AG20443 (cell line): Measurements from ENCODE around the gene SLC22A12.
A peak's percentile ranks its signal among the peaks of the same experiment; 100 is the strongest.
"Not testable (repeated sequence)": the region's sequence is repeated elsewhere in the genome, so short reads cannot be mapped to it uniquely, and the experiment has no call there.

ENCODE experiments used
- DNase-seq: peaks from one replicate; pipeline ENCODE4 v3.0.0; 2012; ENCODE audit warnings: low spot score, mixed read lengths

Gene SLC22A12

GRCh38 chr11:64590763-64591221 lies at the start of gene SLC22A12:
SLC22A12 (plus strand) TSS chr11:64591220; CDS start chr11:64591557, 337 bp downstream.
- DNase-seq: no peak

GRCh38 chr11:64542172-64543125 lies 48.6 kb upstream of the SLC22A12 start:
- no peak for DNase-seq

- DNase-seq: no peak
Observed at GRCh38 chr11:64543818-64544217, 47.2 kb upstream of the SLC22A12 start.

GRCh38 chr11:64544616-64545296 lies 46.3 kb upstream of the SLC22A12 start:
- DNase-seq: no peak

- peak; percentile 79 for DNase-seq
Observed at GRCh38 chr11:64545619-64546018, 45.4 kb upstream of the SLC22A12 start.

GRCh38 chr11:64546176-64546575 lies 44.8 kb upstream of the SLC22A12 start:
- no peak for DNase-seq

- no peak for DNase-seq
Observed at GRCh38 chr11:64546600-64546999, 44.4 kb upstream of the SLC22A12 start.

- no peak for DNase-seq
Observed at GRCh38 chr11:64549969-64550368, 41.1 kb upstream of the SLC22A12 start.

GRCh38 chr11:64553554-64554201 lies 37.3 kb upstream of the SLC22A12 start:
- peak; percentile 82 for DNase-seq

- DNase-seq: no peak
Observed at GRCh38 chr11:64556044-64556720, 34.8 kb upstream of the SLC22A12 start.

- no peak for DNase-seq
Observed at GRCh38 chr11:64556721-64557250, 34.2 kb upstream of the SLC22A12 start.

- DNase-seq: no peak
Observed at GRCh38 chr11:64558065-64558745, 32.8 kb upstream of the SLC22A12 start.

- no peak for DNase-seq
Observed at GRCh38 chr11:64558869-64559268, 32.2 kb upstream of the SLC22A12 start.

- DNase-seq: no peak
Observed at GRCh38 chr11:64559351-64560138, 31.5 kb upstream of the SLC22A12 start.

- DNase-seq: no peak
Observed at GRCh38 chr11:64560139-64560771, 30.8 kb upstream of the SLC22A12 start.

GRCh38 chr11:64560941-64561340 lies 30.1 kb upstream of the SLC22A12 start:
- no peak for DNase-seq

- DNase-seq: not testable (repeated sequence)
Observed at GRCh38 chr11:64561429-64561828, 29.6 kb upstream of the SLC22A12 start.

GRCh38 chr11:64561984-64562722 lies 28.9 kb upstream of the SLC22A12 start:
- DNase-seq: no peak
